Measurements from ENCODE around the gene GLRA2.
A peak's percentile ranks its signal among the peaks of the same experiment; 100 is the strongest.
"Not testable (repeated sequence)": the region's sequence is repeated elsewhere in the genome, so short reads cannot be mapped to it uniquely, and the experiment has no call there.

The GLRA2 gene

GRCh38 chrX:14590693-14591424 lies 61.5 kb downstream of the GLRA2 start:
- DNase-seq: no peak

- DNase-seq: no peak
Measured at GRCh38 chrX:14591976-14592375, 62.6 kb downstream of the GLRA2 start.

- no peak for DNase-seq
Measured at GRCh38 chrX:14594521-14594920, 65.2 kb downstream of the GLRA2 start.

- DNase-seq: no peak
Measured at GRCh38 chrX:14598330-14598729, 69.0 kb downstream of the GLRA2 start.

- no peak for DNase-seq
Measured at GRCh38 chrX:14607446-14607985, 78.2 kb downstream of the GLRA2 start.

GRCh38 chrX:14612450-14612849 lies 83.1 kb downstream of the GLRA2 start:
- DNase-seq: not testable (repeated sequence)

- DNase-seq: no peak
Measured at GRCh38 chrX:14616301-14616700, 87.0 kb downstream of the GLRA2 start.

- DNase-seq: no peak
Measured at GRCh38 chrX:14616836-14617235, 87.5 kb downstream of the GLRA2 start.

GRCh38 chrX:14618177-14618965 lies 89.0 kb downstream of the GLRA2 start:
- DNase-seq: peak in 3 of 56 donors; percentile 0

GRCh38 chrX:14630733-14631132 lies 101.4 kb downstream of the GLRA2 start:
- no peak for DNase-seq

- DNase-seq: no peak
Measured at GRCh38 chrX:14641681-14642655, 112.6 kb downstream of the GLRA2 start.

- no peak for DNase-seq
Measured at GRCh38 chrX:14660970-14661369, 131.6 kb downstream of the GLRA2 start.

GRCh38 chrX:14670819-14671218 lies 141.5 kb downstream of the GLRA2 start:
- DNase-seq: no peak

- DNase-seq: no peak
Measured at GRCh38 chrX:14672611-14673172, 143.4 kb downstream of the GLRA2 start.

GRCh38 chrX:14673236-14673635 lies 143.9 kb downstream of the GLRA2 start:
- no peak for DNase-seq

- no peak for DNase-seq
Measured at GRCh38 chrX:14673764-14674163, 144.4 kb downstream of the GLRA2 start.

GRCh38 chrX:14675500-14675899 lies 146.2 kb downstream of the GLRA2 start:
- DNase-seq: no peak

- DNase-seq: no peak
Measured at GRCh38 chrX:14676431-14676830, 147.1 kb downstream of the GLRA2 start.

GRCh38 chrX:14688331-14688730 lies 159.0 kb downstream of the GLRA2 start:
- not testable (repeated sequence) for DNase-seq

GRCh38 chrX:14690553-14690952 lies 161.2 kb downstream of the GLRA2 start:
- DNase-seq: no peak

- DNase-seq: no peak
Measured at GRCh38 chrX:14694611-14695010, 165.3 kb downstream of the GLRA2 start.
